ENCODE results near the gene PIF1. TPM values are rescaled to one million over a fixed set of nuclear protein-coding genes. Genes with fewer than 3 reads are reported as not detected.

PIF1 gene
- total and polyA plus RNA-seq, 2 of the 4 experiments (the other 2 are of a cell fraction), result 3.9 to 19.9 TPM

DNA sequence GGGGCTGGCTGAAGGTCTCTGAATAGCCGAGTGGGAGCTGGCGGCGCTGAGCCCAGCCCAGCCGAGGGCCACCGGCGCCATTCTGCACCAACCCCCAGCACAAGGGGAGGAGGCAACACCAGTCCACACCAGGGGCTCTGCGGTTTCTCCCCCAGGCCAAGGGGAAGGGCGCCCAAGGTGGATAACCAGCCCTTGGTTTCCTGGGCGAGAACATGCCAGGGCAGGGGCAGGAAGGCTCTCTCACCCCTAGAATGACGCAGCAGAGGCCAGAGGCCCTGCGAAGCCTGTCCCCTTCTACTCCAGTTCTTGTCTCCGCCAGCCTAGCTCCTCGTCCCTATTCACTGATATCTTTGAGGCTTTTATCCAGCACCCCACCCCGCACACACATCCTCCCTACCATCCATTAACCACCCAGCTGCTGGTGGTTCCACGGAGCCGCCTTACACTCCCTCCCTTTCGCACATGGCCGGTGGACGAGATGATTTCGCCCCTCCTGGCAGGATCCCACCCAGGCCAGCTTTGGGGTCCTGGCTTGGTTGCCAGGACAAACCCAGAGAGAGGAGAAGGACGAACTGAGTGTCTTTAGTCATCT lies 51.3 kb downstream of the PIF1 start:
- Histone ChIP-seq H4K8ac (ENCODE audit: low read depth in 2 of 2, low read length in 2 of 2) (no peak overlapping the region), H3K14ac (replicated peaks; ENCODE audit: low read depth, low read length) (no peak overlapping the region), H4K91ac (ENCODE audit: insufficient read depth, low read depth, low read length) (no peak overlapping the region), H3K18ac (ENCODE audit: low read depth, low read length) (no peak overlapping the region), H2AFZ (replicated peaks; ENCODE audit: low read length, poor library complexity) (peak overlapping the region; percentile 78), H2BK15ac (ENCODE audit: low read depth, low read length) (no peak overlapping the region), H3K23ac (ENCODE audit: low read depth, low read length) (no peak overlapping the region), H3K4ac (ENCODE audit: low read depth, low read length) (no peak overlapping the region; the same call in 1 of the 2 replicates), H3K79me1 (ENCODE audit: low read depth in 1 of 2, low read length in 2 of 2) (peaks cover 0 to 10% of the 10 kb centered on the region in 2 experiments; a peak in 1 of 4 replicates), H4K5ac (ENCODE audit: low read depth, low read length) (no peak overlapping the region), H2BK120ac (ENCODE audit: low read depth, low read length) (no peak overlapping the region), H3K9me1 (ENCODE audit: insufficient read depth, low read length) (peaks cover 3% of the 10 kb centered on the region), H3K9me3 (ENCODE audit: control insufficient read depth, insufficient read depth, low read length) (no peaks in the 10 kb centered on the region), H3K4me1 (ENCODE audit: control insufficient read depth, insufficient read depth, low read length) (no peaks in the 10 kb centered on the region; the same call in 1 of the 2 replicates), H2AK5ac (ENCODE audit: low read depth, low read length) (no peak overlapping the region; the same call in 1 of the 2 replicates), H3K36me3 (ENCODE audit: control insufficient read depth, insufficient read depth, low read length) (no peaks in the 10 kb centered on the region), H2AK9ac (replicated peaks; ENCODE audit: low read depth, low read length, poor library complexity) (no peak overlapping the region), H3K4me3 (ENCODE audit: insufficient read depth, low read depth, low read length) (no peak overlapping the region; the same call in 1 of the 2 replicates), H2BK20ac (ENCODE audit: low read depth, low read length) (no peak overlapping the region), H2BK5ac (ENCODE audit: low read depth, low read length, poor library complexity, severe bottlenecking) (no peak overlapping the region), H3K9ac (ENCODE audit: low read depth, low read length) (no peak overlapping the region), H4K20me1 (ENCODE audit: insufficient read depth, low read length) (no peaks in the 10 kb centered on the region), H3K56ac (ENCODE audit: extremely low read depth, insufficient read depth, low read length) (no peak overlapping the region), H3K27ac (ENCODE audit: insufficient read depth, low read length) (no peak overlapping the region), H3K27me3 (ENCODE audit: control insufficient read depth, insufficient read depth, low read length) (peaks cover 15% of the 10 kb centered on the region), H3K4me2 (ENCODE audit: low read depth, low read length) (no peak overlapping the region)
- TF ChIP-seq POLR2A (IDR thresholded peaks at IDR 0.05; ENCODE audit: low read depth, low read length) (no peak), USF2 (IDR thresholded peaks at IDR 0.05; ENCODE audit: low read depth, low read length) (no peak), NFE2L2 (IDR thresholded peaks at IDR 0.05; ENCODE audit: low read depth, low read length) (no peak), MXI1 (IDR thresholded peaks at IDR 0.05; ENCODE audit: borderline replicate concordance, low read depth, low read length) (no peak), FOS (IDR thresholded peaks at IDR 0.05; ENCODE audit: low read depth, low read length) (no peak), MAFK (IDR thresholded peaks at IDR 0.05; ENCODE audit: low read depth, low read length) (no peak), MAZ (IDR thresholded peaks at IDR 0.05; ENCODE audit: borderline replicate concordance, low read depth, low read length) (no peak), RAD21 (IDR thresholded peaks at IDR 0.05; ENCODE audit: low read length) (no peak), CHD1 (IDR thresholded peaks at IDR 0.05; ENCODE audit: low read depth, low read length) (no peak), RFX5 (IDR thresholded peaks at IDR 0.05; ENCODE audit: low read depth, low read length) (no peak), CEBPB (IDR thresholded peaks at IDR 0.05; ENCODE audit: low read depth, low read length) (no peak), RCOR1 (IDR thresholded peaks at IDR 0.05; ENCODE audit: insufficient replicate concordance, low read length) (no peak), BHLHE40 (IDR thresholded peaks at IDR 0.05; ENCODE audit: low read depth, low read length) (no peak)
- 79% methylated on average over 9 of the region's 21 CpGs; no CpG with 5 or more reads in 1 of the 2 experiments for WGBS, 2 experiments (ENCODE audit: extremely low coverage in 2 of 2, insufficient read length in 1 of 2)
- intact Hi-C loops (cut with micrococcal nuclease) (no loop called here), dilution Hi-C loops (cut with HindIII; ENCODE audit: low sequenced_read_pairs, unreplicated experiment) (no loop called here), in situ Hi-C loops (cut with MboI; ENCODE audit: low sequenced_read_pairs) (no loop called here)
- ATAC-seq (ENCODE audit: low read depth) (no peak), DNase-seq (no peak)
- ChIA-PET CTCF (no interaction called here), POLR2A (ENCODE audit: unreplicated experiment) (no interaction called here)
- BruUV-seq (replicated peaks), result no TSS peak

Data from IMR-90 (cell line).